Neural crest cell (in vitro differentiated cells): ENCODE results near the gene PDK2. TPM values are rescaled to one million over a fixed set of nuclear protein-coding genes. Genes with fewer than 3 reads are reported as not detected.

ENCODE experiments used
- DNase-seq: peaks from one replicate; pipeline ENCODE4 v3.0.0; 2021; ENCODE audit warnings: low read depth, mixed read lengths, low spot score
- H3K27ac Mint-ChIP-seq: one replicate; pipeline ENCODE4 v1.8.0; 2021; ENCODE audit warnings: mild to moderate bottlenecking, mixed read lengths; ENCODE audit not compliant: unreplicated experiment
- H3K27me3 Mint-ChIP-seq: 2 replicates; pipeline ENCODE4 v1.8.0; 2021; ENCODE audit warnings: low read depth, mild to moderate bottlenecking, mixed read lengths
- H3K36me3 Mint-ChIP-seq: 2 replicates; pipeline ENCODE4 v1.8.0; 2021; ENCODE audit warnings: low read depth, mild to moderate bottlenecking, mixed read lengths
- H3K4me1 Mint-ChIP-seq: 2 replicates; pipeline ENCODE4 v1.8.0; 2021; ENCODE audit warnings: mixed read lengths
- H3K4me3 Mint-ChIP-seq: one replicate; pipeline ENCODE4 v1.8.0; 2021; ENCODE audit warnings: mild to moderate bottlenecking, mixed read lengths
- H3K9me3 Mint-ChIP-seq: 2 replicates; pipeline ENCODE4 v1.8.0; 2021; ENCODE audit warnings: mixed read lengths
- CTCF ChIP-seq: fragments of 200-600 bp; sonication (generic); conservative IDR thresholded peaks from 2 replicates; pipeline ENCODE4 v1.5.0; 2021; ENCODE audit warnings: antibody characterized with exemption, mild to moderate bottlenecking
- total RNA-seq: library from RNA; stranded (reverse); gene quantifications from 2 replicates; pipeline ENCODE4 v1.2.1, GENCODE V29; 2021

The PDK2 gene
- total RNA-seq, 1 donor from 2014 or later = 21.6 TPM

GRCh38 chr17:50070908-50071680, 24.1 kb upstream of the PDK2 start:
- H3K27ac Mint-ChIP-seq = no peak overlapping the region
- DNase-seq = no peak
- no peaks in the 10 kb centered on the region for H3K9me3 Mint-ChIP-seq
- no peaks in the 10 kb centered on the region for H3K36me3 Mint-ChIP-seq
- H3K27me3 Mint-ChIP-seq = no peaks in the 10 kb centered on the region
- no peak for TF ChIP-seq CTCF
- H3K4me3 Mint-ChIP-seq = no peak overlapping the region
- H3K4me1 Mint-ChIP-seq = peaks cover 8% of the 10 kb centered on the region

GRCh38 chr17:50071692-50072091, 23.5 kb upstream of the PDK2 start:
- no peak for TF ChIP-seq CTCF
- Mint-ChIP-seq H3K4me3 (no peak overlapping the region), H3K27me3 (no peaks in the 10 kb centered on the region), H3K9me3 (no peaks in the 10 kb centered on the region), H3K27ac (no peak overlapping the region), H3K36me3 (no peaks in the 10 kb centered on the region), H3K4me1 (peaks cover 8% of the 10 kb centered on the region)
- DNase-seq = no peak

GRCh38 chr17:50072130-50072529, 23.0 kb upstream of the PDK2 start:
- no peaks in the 10 kb centered on the region for H3K9me3 Mint-ChIP-seq
- H3K27me3 Mint-ChIP-seq = no peaks in the 10 kb centered on the region
- DNase-seq = no peak
- peak overlapping the region; percentile 43 for H3K27ac Mint-ChIP-seq
- H3K36me3 Mint-ChIP-seq = no peaks in the 10 kb centered on the region
- TF ChIP-seq CTCF = no peak
- H3K4me1 Mint-ChIP-seq = peaks cover 8% of the 10 kb centered on the region
- H3K4me3 Mint-ChIP-seq = no peak overlapping the region

- no peak overlapping the region for H3K4me3 Mint-ChIP-seq
- no peak for DNase-seq
- no peak overlapping the region for H3K27ac Mint-ChIP-seq
- H3K9me3 Mint-ChIP-seq = no peaks in the 10 kb centered on the region
- H3K27me3 Mint-ChIP-seq = no peaks in the 10 kb centered on the region
- H3K4me1 Mint-ChIP-seq = peaks cover 8% of the 10 kb centered on the region
- TF ChIP-seq CTCF = no peak
- H3K36me3 Mint-ChIP-seq = no peaks in the 10 kb centered on the region
These were observed 22.2 kb upstream of the PDK2 start for GRCh38 chr17:50072925-50073324.

GRCh38 chr17:50074227-50074626, 20.9 kb upstream of the PDK2 start:
- Mint-ChIP-seq H3K4me3 (no peak overlapping the region), H3K4me1 (peaks cover 8% of the 10 kb centered on the region), H3K27me3 (no peaks in the 10 kb centered on the region), H3K27ac (no peak overlapping the region), H3K36me3 (no peaks in the 10 kb centered on the region), H3K9me3 (no peaks in the 10 kb centered on the region)
- no peak for DNase-seq
- no peak for TF ChIP-seq CTCF
